ENCODE data around the gene APH1A.
"Not testable (repeated sequence)": the region's sequence is repeated elsewhere in the genome, so short reads cannot be mapped to it uniquely, and the experiment has no call there.

The APH1A gene

DNA sequence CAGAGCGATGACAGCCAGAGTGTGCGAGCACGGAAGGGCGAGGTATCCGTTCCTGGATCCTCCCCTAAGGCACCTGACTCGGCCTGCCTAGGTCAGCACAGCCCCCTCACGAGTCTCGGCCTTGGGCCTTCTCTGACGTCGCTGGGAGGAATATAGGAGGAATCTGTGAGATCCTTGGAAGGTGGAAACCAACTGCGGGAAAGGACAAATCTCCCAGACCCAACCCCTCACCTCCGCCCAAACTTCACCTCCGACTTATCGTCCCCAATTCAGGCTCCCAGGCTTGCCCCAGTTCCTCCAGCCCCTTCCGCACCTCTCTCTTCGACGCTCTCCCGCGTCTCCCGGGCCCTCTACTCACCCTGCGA, 494 bp downstream of the APH1A start:
- peak in 1 of 2 donors; percentile 19 for DNase-seq (ENCODE audit: low read depth in 2 of 2)

DNA sequence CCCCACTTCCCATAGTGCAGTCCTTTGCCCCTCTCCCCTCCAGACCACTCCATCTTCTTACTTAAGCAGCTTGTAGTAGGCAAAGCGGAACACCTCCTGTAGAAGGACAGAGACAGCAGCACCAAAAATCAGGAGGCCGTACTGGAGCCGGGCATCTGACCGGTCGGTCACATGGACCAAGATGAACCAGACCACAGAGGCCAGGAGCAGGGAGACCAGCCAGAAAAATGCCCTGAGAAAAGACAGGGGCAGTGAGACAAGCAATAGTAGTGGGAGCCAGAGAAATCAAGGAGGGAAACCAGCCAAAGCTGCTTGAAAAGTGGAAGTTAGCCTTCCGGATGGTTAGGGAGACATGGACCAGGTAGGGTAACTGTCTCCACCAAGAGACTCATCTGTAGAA, 920 bp downstream of the APH1A start:
- DNase-seq (ENCODE audit: low read depth in 2 of 2), result no peak

DNA sequence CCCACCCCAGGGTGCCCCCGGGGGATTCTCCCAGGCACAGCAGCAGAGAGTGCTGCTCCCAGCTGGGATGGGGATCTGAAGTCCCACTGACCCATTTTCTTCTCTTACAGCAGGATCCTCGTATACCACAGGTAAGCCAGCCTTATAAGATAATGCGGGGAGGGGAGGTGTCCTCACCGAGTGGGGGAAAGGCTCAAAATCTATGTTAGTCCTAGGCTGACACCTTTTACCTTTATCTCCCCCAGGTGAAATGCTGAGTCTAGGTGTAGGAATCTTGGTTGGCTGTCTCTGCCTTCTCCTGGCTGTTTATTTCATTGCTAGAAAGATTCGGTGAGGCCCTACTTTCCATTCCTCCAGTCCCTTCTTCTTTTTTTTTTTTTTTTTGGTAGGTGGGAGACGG, 5.3 kb downstream of the APH1A start:
- DNase-seq (ENCODE audit: low read depth in 2 of 2), result no peak

DNA sequence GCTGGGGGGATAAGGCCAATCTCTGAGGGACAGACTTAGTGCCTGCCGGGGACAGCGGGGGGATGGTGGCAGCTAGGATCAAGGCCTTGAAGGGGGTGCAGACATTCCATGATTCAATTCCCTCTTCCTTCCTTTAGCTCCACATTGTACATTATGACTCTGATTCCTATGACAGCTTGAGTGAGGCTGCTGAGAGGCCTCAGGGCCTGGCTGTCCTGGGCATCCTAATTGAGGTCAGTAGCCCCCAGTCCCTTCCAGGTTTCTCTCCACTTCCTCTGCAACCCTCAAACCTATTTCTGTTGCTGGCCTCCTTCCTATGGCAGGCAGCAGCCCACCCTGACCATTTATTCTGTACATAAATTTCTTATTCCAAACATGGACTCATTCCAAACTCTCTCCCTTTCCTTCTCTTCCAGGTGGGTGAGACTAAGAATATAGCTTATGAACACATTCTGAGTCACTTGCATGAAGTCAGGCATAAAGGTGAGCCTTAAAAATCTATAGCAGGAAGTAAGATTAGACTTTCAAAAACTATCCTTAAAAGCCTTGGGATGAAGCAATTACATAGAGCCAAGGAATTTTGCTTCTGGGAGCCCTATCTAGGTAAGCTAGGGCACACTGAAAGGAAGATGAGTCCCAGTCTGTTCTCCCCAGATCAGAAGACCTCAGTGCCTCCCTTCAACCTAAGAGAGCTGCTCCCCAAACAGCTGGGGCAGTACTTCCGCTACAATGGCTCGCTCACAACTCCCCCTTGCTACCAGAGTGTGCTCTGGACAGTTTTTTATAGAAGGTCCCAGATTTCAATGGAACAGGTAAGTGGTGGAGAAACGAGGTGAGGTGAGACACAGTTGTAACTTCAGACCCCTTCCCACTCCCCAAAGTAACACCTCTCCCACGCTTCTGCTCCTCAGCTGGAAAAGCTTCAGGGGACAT, 6.2 kb downstream of the APH1A start:
- DNase-seq (ENCODE audit: low read depth in 2 of 2), result no peak

DNA sequence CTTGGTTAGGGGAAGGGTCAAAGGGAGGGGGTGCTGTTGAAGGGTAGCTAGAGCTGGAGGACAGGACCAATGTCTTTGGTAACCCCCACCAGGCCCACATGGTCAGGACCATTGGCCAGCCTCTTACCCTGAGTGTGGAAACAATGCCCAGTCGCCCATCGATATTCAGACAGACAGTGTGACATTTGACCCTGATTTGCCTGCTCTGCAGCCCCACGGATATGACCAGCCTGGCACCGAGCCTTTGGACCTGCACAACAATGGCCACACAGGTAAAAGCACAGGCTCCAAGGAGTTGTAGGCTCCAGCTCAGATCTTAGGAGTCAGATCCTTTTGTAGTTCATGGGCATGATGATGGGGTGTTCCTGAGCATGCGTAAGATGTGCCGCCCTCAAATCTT, 7.4 kb downstream of the APH1A start:
- no peak for DNase-seq (ENCODE audit: low read depth in 2 of 2)

DNA sequence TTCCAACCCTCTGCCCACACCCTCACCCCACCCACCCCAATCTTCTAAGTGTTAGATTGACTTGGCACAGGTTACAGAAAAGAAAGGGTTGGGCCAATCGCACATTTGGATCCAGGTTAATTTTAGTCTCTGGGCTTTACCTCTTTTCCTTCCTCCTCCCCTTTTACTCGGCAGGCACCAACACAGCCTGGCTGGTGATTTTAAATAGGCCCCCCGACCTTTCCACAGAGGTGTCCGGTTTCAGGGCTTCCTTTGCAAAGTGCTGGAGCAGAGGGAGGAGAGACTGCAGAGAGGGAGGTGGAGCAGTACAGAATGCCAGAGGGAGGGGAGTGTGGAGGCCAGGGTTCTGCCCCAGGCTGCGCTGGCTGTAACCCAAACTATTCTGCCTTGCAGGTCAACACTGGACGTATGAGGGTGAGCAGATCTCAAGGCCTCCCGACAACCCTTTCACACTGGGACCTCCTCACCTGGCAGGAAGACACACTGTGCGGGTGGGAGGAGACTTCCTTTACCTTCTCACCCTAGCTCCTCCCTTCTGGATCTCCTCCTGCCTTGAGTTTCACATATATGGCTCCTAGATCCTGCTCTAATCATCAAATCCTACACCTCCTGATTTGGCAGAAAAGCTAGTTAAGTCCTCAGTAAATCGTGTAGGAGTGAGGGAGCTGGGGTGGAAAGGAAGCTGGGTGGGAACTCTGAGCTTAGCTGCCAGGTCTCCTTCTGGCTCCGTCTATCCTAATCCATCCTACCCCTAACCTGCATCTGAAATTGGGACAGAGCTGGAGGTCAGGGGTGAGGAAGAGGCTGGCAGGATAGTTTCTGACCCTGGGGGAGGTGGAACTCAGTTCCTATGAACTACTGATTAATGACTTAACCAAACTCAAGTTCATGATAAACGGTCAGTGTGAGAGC, 8.8 kb downstream of the APH1A start:
- no peak for DNase-seq (ENCODE audit: low read depth in 2 of 2)

DNA sequence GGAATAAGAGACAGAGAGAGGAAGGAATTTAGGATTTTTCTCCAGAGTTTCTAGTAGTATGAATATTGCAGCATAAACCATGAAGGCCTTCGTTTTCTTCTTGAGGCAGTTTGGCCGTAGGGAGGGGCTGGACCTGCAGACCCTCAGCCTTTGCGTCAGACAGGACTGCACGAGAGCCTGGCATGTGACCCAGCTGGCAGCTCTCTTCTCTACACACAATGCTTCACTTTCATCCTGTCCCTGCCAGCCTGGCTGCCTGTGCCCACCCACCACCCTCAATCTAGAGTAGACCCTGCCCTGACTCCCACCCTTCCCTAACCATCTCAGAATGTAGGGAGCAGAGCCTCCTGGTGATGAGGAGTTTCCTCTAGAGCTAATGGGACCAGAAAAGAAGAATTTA, 9.6 kb downstream of the APH1A start:
- DNase-seq (ENCODE audit: low read depth in 2 of 2), result no peak

DNA sequence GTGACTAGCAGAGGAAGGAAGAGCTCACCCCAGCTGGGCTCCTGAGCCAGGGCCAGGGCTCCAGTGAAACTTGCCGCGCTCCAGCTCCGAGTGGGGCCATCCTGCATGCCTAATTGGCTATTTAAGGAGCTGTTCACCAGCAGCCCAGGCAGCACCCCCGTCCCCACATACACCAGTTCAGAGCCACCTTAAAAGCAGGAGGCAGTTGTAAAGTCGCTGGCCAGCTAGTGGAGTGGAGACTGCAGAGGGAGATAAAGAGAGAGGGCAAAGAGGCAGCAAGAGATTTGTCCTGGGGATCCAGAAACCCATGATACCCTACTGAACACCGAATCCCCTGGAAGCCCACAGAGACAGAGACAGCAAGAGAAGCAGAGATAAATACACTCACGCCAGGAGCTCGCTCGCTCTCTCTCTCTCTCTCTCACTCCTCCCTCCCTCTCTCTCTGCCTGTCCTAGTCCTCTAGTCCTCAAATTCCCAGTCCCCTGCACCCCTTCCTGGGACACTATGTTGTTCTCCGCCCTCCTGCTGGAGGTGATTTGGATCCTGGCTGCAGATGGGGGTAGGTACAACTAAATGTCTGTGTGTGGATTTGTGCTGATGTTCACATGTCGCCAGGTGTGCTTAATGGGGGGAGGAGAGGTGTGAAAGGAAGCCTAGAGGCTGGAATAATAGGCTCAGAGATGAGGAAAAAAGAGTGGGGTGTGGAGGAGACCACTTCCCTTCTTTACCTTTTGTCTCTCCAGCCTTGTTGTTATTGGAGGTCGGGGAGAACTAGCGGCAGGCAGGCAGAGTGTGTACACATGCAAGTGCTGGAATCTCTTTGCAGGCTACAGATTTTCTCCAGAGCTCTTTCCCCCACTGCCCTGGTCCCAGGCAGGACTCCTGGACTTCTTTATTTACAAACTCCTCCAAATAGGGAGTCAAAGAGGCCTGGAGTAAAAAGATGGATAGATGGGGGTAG, 10.9 kb downstream of the APH1A start, which contains the start of gene CA14:
CA14 (plus strand) TSS at position 151 of the 962 bp plus-strand sequence; CDS start at position 506, 355 bp downstream.
- no peak for DNase-seq (ENCODE audit: low read depth in 2 of 2)

DNA sequence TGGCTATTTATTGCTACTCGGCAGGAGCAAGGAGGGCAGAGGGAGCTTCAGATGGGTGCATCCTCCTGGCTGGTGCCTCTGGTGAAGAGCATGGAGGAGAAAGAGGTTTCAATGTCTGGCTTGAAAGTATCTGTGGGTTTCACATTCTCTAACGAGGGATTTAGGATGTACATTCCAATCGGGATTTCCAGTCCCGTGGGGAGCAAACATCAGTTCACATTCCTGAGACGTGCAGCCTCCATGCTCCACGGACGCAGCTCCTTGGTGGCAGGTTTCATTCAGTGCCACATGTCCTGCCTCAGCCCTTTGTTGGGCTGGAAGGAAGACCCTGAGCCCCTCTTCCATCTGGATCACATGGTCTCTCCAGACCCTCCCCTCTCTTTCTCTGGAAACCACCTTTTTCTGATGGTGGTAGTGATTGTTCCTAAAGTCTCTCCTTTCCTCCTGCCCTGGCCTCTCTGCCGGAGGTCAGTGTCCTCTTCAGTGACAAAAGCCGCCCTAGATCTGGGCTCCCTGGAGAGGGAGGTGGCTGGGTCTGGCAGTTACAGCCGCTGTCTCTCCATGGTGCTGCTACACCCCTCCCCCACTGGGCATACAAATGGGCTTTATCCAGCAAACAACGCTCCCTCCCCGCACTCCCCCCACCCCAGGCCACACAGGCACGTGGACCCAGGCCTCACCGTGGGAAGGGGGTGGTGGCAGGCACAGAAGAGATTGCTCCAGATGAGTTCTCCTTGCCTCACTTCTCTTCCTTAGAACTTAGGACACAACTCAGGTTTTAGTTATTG, 12.1 kb downstream of the APH1A start:
- no peak for DNase-seq (ENCODE audit: low read depth in 2 of 2)

DNA sequence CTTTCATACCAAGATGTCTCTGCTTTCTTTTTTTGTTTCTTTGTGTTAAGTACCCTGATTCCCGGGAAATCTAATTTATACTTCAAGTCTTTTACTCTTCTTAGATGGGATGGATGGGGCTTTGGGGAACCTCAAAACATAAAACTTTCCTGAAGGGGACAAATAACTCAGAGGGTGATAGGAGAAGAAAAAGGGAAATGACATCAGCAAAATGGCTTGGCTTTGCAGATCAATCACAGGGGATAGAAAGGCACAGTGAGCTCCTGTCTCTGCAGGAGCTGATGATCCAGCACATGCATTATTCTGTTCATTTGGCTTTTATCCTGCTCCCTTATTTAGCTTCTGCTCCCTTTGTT, 12.6 kb downstream of the APH1A start:
- no peak for DNase-seq (ENCODE audit: low read depth in 2 of 2)

DNA sequence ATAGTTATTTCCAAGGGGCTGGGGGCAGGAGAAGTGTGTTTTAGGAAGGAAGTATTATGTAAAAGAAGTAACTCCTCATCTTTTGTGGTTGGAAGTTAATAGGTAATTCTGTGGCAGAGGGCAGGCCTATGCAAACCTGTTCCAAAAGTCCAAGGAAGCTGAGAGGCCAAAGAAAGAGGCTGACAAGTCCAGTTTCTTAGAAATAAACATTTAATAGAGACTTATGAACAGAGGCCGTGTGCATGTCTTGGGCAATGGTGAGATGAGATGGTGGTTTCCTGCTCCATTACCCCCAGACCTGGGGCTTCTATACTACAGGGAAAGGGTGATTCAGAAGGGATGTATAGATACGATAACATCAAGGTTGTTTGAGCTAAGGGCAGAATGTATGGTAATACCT, 18.9 kb downstream of the APH1A start:
- DNase-seq (ENCODE audit: low read depth in 2 of 2), result no peak

DNA sequence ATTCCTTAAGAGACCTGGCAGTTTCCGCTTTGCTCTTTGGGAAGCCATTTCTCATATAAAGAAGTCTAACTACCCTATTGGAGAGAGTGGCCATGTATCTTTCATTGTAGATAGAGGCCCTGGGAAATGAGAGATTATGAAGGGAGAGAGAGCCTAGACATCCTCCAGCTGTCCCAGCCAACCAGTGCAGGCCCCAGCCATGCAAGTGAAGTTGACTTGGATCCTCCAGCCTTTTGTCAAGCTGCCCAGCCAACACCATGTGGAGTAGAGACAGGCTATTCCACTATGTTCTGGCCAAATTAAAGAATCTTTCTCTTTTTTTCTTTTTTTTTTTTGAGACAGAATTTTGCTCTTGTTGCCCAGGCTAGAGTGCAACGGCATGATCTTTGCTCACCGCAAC, 25.8 kb downstream of the APH1A start:
- no peak for DNase-seq (ENCODE audit: low read depth in 2 of 2)

DNA sequence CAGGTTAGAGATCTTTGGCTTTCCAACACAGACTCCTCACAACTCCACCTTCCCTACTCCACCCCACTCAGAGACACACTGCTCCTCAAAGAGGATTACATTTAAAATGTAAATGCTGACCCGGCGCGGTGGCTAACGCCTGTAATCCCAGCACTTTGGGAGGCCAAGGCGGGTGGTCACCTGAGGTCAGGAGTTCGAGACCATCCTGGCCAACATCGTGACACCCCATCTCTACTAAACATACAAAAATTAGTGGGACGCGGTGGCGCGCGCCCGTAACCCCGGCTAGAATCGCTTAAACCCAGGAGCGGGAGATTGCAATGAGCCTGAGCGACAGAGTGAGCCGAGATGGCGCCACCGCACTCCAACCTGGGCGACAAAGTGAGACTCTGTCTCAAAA, 31.1 kb downstream of the APH1A start:
- DNase-seq (ENCODE audit: low read depth in 2 of 2), result no peak

DNA sequence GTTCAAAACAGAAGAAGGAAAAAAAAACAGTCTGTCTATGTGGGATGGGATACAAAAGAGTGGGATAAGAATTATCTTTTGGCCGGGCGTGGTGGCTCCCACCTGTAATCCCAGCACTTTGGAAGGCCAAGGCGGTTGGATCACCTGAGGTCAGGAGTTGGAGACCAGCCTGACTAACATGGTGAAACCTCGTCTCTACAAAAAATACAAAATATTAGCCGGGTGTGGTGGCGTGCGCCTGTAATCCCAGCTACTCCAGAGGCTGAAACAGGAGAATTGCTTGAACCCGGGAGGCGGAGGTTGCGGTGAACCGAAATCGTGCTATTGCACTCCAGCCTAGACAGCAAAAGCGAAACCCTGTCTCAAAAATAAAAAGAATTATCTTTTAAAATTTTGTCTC, 31.6 kb downstream of the APH1A start:
- not testable (repeated sequence) for DNase-seq (ENCODE audit: low read depth in 2 of 2)

DNA sequence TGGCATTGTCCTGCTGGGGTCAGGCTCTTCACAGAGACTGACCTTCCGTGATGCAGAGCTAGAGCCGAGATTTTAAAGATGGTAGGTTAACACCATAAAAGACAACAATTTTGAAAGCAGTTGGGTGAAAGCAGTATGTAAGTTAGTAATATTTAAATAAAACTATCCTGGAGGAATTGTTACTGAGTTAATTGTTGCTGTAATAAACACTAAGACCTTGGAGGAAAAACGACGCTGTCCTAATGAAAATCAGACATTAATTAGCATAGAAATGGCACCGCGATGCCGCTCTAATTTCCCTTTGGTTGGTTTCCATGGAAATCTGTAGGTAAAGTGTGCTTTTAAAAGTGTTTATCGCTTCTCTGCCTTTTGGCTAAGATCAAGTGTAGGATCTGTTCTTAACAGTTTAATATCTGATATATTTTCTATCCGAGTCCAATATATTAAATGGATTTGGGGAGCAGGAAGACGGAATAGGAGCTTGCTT, 32.2 kb downstream of the APH1A start:
- DNase-seq (ENCODE audit: low read depth in 2 of 2), result no peak

DNA sequence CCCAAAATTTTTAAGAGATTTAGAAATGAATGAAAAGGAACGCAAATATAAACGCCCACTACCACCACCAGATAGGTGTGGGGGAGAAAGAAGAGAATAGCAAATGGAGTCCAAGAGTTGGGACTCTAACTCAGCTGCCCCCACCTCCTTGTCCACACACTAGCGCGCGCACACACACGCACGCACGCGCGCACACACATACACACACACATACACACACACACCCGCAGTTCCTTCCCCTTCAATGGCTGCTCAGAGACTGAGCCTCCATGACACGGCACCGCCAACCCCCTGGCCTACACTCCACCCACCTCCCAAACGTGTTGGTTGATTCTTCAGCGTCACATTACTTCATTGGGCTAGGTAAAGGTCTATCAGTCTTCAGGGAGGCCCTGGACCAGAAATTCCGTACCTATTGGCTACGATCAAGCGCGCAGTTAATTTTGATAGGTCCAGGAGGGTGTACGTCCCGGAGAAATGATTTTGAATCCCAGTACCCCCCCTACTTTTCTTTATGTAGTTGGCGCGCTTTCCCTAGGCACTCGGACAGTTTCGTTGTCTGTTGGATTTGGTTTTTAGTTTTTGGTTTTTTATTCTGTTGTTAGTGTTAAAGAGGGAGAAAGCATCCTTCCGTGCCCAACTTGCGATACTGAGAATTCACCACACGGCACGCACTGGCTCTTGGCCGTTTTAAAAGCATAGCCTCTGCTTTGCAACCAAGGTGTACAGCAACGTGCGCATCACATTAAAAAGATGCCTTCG, 32.8 kb downstream of the APH1A start, which contains the start of gene ANP32E:
ANP32E (minus strand) TSS at position 261 of the 762 bp plus-strand sequence. CDS start 326 bp downstream, outside the sequence.
- peak; percentile 86 to 89 for DNase-seq (ENCODE audit: low read depth in 2 of 2)

DNA sequence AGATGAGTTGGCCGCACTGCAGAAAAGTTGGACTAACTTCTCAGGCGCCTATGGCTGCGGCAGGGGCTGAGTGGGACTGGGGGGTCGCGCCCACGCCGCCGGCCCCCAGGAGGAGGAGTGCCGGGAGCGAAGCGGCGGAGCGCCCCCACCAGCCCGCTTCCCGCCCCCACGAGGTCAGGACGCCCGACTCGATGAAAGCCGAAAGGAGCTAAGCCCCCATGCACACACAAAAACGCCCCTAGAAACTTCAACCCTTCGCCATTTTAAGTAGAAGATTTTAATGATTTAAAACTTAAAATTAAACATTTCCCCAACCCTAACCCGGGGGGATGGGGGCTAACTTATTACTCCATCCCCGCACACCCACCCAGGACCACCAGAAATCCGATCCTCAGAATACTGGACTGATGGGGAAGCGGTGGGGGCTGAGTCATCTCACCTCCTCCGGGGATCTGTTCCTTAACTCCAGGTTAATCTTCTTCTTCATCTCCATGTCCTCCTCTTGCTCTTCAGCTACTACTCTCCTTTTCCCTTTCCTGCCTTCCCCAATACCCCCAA, 33.4 kb downstream of the APH1A start:
- peak in 1 of 2 donors; percentile 27 for DNase-seq (ENCODE audit: low read depth in 2 of 2)

DNA sequence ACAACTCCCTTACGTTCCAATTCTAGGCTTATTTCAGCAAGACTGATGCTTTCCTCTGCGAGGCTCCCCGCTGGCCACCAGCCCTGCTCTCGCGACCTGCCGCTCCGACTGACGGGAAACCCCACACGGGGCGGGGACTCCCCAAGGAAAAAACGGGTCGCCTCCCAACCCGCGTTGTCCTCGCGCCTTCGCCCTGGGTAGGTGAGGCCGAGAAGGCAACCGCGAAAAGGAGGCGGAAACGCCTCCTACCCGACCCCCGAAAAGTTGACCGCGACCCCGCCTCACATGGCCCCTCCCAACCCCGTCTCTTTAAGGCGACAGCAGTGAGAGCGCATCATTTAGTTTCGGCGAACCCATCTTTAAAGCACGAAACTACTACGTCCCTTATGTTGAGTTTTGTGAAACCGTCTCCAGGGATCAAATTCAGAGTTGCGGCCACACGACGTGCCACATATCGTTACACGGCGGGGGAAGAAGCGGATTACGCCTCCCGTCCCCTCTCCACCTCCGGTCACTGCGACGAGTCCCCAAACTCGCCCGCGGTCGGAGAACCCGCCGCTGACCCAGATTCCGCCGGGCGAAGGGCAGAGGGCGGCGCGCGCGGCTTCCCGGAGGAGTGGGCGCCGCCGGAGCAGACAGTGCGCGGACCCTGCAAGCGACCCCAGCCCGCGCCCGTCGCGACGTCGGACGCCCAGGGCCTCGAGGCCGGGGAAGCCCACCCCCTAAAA, 34.1 kb downstream of the APH1A start:
- peak; percentile 81 to 89 for DNase-seq (ENCODE audit: low read depth in 2 of 2)

DNA sequence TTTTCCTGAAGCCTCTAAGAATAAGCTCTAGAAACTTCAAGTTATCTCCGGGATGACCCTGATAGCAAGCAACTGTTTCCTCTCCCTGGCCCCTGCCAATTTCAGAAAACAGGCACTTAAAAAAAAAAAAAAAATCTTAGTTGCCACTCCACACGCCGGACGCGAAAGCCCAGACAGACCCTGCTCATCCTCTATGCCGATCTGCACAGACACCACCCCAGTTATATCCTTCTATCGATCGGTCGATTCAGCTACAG, 34.6 kb downstream of the APH1A start:
- DNase-seq (ENCODE audit: low read depth in 2 of 2), result no peak
